Activated CD8-positive, alpha-beta memory T cell treated with anti-CD3 and anti-CD28 coated beads for 48 hours (primary cell): ENCODE data around the gene SLC30A7.
"Not testable (repeated sequence)": the region's sequence is repeated elsewhere in the genome, so short reads cannot be mapped to it uniquely, and the experiment has no call there.

Experiments
- DNase-seq, 3 experiments: peaks; one replicate each; pipeline ENCODE4 v3.0.0-alpha.2; 2020; ENCODE audit warnings: low read depth in 2 of 3, low spot score in 2 of 3

SLC30A7 gene

DNA sequence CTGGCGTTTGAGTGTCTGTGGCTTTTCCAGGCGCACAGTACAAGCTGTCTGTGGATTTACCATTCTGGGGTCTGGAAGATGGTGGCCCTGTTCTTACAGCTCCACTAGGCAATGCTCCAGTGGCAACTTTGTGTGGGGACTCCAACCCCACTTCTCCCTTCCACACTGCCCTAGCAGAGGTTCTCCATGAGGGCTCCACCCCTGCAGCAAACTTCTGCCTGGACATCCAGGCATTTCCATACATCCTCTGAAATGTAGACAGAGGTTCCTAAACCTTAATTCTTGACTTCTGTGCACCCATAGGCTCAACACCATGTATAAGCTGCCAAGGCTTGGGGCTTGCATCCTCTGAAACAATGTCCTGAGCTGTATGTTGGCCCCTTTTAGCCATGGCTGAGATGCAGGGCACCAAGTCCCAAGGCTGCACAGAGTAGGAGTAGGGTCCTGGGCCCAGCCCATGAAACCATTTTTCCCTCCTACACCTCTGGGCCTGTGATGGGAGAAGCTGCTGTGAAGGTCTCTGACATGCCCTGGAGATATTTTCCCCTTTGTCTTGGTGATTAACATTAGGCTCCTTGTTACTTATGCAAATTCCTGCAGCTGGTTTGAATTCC lies 5.9 kb upstream of the SLC30A7 start:
- DNase-seq = not testable (repeated sequence)

DNA sequence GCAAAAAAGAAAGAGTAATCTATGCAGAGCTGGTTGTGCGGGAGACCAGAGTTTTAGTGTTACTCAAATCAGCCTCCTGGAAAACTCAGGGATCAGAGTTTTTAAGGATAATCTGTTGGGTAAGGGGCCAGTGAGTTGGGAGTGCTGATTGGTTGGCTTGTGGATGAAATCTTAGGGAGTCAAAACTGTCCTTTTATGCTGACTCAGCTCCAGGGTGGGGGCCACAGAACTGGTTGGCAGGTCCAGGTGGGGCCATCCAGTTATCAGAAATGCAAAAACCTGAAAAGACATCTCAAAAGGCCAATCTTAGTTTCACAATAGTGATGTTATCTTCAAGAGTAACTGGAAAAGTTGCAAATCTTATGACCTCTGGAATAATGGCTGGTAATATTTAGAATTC lies 4.5 kb upstream of the SLC30A7 start:
- no peak for DNase-seq

DNA sequence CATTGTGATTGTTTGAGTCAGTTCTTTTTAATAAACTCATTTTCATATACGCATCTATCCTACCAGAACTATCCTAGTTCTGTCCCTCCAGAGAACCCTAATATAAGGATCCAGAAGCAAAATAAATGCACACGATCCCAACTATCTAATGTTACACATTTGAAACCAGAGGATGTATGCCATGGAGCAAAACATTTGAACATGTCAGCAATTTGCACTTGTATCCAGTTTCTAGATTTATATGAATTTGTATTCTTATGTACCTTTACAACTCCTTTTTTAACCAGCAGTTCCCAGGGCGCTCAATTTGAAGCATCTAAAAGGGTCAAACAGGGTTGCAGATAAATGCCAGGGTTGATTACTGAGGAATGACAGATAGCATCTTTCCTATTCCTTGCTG lies 3.3 kb upstream of the SLC30A7 start:
- DNase-seq = no peak

DNA sequence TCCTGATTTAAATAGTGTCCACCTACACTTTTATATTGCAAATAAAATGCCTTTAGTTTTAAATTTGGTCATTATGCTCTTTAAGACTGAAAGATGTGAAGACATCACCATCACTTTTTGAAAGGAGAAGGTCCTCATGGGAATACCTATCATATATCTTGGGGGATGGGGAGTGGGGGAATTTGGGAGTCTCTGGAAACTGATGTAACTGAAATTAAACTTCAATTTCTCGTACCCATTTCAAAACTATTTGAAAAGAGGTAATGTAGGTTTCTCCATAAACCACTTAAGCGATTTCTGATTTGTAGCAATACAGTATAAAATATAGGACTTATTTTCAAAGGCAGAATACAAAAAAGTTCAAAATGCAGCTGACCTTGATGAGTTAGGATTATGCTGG lies 2.2 kb upstream of the SLC30A7 start:
- DNase-seq = no peak

DNA sequence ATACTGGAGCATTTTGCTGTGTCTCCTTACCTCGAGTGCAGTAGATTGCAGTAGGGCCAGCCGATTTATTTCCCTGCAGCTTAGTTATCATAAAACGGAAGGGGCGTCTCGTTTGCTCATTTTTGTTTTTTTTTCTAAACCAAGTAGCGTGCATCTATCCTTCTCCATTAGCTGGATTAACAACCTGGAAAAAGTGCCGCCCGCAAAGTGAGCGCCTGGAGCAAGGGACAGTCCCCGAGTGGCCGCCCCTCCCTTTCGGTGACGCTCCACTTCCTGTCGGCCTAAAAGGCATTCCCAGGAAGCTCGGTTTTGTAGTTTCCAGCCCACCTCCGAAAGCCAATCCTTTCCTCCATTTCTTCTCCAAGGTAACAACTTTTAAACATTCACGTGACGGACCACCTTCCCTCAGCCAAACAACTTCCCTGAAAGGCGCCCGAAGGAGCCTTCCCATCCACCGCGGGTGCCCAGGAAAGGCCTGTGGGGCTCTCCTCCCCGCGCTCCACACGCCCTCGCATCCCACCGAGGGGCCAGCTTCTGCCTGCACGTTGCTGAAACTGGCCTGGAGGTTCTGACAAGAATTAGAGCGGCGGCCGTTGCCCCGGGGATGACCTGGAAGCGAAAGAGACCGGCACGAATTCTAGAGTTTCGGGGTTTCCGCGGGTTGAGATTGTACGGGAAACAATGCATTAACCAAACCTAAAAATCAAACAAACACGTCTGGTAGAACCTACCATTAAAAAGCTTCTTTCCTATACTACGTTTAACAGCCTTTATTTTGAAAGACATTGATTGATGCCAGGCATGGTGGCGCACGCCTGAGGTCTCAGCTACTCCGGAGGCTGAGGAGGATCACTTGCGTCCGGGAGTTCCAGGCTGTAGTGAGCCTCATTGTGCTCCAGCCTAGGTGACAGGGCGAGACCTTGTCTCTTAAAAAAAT lies 1.0 kb upstream of the SLC30A7 start, which contains the start of gene EXTL2:
Gene EXTL2, minus strand, starts transcription at position 240 of the 937 bp plus-strand sequence. CDS start 6,085 bp downstream, outside the sequence.
- DNase-seq = peak; percentile 33 to 63 (median 52)

DNA sequence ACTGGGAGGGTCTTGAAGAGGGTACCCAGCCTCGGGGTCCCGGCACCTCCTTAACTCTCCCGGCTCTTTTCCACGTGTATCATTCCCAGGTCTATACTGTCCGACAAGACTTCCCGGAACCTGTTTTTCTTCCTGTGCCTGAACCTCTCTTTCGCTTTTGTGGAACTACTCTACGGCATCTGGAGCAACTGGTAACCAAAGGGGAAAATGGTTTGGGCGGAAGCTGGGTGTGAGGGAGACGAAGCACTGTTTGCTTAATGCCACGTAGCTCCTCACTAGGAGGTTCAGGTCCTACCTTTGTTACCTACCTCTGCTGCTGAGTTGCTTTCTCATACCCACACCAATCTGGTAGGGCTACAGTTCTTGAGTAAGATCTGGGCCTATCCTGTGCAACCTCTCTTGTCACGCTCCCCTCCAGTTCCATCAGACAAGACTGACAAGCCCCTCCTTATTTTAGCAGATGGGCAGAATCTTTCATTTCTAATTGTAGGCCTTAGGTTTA lies 642 bp downstream of the SLC30A7 start:
- peak; percentile 0 to 10 (median 10) for DNase-seq

DNA sequence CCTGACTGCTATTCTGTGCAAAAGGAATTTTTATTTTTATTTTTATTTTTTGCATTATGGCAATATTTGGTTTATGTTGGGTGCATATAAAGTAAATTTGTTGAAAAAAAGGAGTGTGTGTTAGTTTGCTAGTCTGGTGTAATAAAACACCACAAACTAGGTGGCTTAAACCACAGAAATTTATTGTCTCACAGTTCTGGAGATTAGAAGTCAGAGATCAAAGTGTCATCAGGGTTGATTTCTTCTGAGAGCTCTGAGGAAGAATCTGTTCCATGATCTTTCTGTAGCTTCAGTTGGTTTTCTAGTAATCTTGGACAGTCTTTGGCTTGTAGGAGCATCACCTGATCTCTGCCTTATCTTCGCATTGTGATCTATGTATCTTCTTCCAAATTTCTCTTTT lies 6.5 kb downstream of the SLC30A7 start:
- DNase-seq = no peak

DNA sequence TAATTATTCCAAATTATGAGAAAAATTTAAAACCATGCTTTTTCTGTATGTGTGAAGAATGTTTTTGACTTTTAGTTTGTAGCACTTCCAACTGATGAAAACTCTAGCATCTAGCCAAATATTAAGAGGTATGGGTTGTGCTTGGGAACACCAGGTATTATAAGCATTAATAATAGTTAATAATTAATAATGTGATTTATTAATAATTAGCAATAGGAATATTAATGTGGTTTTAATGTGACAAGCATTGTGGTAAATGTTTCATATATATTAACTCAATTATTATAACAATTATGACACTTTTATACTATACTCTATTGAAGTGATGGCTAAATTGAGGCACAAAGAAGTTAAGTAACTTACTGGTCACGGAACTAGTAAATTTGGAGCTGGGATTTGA lies 7.9 kb downstream of the SLC30A7 start:
- DNase-seq = no peak

DNA sequence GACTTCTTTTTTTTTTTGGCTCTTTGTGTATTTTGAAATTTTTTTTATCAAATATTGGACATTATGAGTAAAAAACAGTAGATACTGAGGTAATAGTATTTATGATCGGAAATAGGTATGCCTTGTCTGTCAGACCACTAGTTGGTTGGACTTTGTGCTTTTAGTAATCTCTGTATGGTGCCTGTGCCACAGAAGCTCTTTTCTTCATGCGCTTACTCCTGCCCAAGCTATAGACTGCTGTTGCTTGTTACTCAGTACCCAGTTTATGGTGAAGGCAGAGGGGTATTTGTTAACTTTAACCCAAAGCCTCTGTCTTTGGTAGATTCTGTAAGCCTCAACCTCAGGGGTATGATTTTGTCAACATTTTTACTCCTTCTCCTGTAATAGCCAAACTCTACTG lies 8.6 kb downstream of the SLC30A7 start:
- DNase-seq = no peak

DNA sequence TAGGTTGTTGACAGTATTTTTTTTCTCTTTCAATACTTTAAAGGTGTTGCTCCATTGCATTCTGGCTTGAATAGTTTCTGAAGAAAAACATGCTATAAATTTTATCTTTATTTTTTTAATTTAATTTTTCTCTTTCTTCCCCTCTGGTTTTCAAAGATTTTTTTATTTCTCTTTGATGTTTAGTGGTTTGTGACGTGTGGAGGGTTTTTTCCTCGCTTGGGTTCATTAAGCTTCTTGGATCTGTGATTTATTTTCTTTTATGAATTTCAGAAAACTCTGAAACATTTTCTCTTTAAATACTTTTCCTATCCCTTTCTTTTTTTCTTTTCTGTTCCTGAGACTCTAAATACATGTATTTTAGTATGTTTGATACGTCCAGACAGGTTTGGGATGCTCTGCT lies 9.3 kb downstream of the SLC30A7 start:
- DNase-seq = no peak

DNA sequence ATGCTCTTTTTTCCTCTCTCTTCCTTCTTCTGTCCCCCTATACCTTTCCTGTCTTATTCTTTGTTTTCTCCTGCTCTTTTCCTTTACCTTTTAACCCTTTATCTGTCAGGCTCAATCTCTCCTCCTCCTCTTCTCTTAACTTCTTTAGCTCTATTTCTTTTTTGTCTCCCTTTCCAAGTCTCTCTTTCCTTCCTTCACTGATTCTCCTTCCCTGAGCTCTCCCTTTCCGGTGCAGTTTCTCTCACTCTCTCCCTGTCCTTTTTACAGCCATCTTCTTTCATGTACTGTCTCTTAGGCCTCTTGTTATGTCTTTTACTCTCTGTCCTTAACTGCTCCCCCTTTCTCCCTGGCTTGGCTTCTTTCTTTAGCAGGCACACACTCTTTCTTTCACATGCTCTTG lies 12.0 kb downstream of the SLC30A7 start:
- DNase-seq = no peak

DNA sequence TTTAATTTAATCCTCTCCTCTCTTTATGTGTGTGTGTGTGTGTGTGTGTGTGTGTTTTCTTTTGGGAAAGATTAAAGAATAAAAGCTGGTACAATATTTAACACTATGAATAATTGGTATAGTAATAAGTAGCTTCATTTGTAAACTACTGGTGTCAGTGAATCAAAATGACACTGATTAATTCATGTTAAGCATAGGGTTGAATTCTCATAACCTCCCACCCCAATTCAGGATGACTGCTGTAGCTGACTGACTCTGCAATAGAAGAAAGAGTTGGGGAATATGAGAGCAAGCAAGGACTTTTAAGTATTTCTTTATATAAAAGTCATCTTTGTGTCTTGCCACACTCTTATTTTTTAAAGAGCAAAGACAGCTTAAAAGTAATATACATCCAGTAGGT lies 13.1 kb downstream of the SLC30A7 start:
- no peak for DNase-seq

DNA sequence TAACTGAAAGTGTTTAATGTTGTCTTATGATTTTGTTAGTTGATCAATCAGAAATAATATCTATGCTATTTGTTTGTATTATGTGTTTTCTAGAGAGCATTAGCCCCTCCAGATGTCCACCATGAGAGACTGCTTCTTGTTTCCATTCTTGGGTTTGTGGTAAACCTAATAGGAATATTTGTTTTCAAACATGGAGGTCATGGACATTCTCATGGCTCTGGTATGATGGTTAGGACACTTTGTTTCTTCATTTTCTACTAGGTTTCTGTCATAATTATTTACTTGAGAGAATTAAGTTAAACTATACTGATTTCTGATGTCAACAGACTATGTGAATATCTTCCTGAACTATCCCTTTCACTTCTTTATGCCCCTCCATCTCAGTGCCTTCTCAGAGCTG lies 16.1 kb downstream of the SLC30A7 start:
- DNase-seq = no peak

DNA sequence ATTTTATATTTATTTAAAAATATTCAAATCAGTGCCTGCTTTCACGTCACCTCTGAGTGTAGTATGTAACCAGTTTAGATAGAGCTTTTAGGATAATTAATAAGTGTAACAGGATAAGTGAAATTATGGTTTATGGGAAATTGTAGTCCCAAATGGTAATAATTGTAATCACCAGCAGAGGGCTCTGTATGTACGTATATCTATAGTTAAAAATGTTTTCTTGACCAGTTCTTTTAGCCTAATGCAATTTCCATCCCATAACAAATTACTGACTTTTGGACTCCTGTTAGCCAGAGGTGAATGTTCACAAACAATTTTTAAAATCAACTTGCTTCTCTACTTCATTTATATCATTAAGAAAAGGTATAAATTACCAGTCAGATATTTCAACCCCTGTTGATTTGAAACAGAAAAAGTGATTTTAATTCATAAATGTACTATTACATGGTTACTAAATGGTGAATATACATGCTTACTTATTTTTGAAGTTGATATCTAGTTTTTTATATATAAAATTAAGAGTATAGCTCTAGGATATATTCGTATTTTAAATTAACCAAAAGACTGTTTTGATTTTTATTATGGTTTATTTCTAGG lies 25.3 kb downstream of the SLC30A7 start:
- no peak for DNase-seq

DNA sequence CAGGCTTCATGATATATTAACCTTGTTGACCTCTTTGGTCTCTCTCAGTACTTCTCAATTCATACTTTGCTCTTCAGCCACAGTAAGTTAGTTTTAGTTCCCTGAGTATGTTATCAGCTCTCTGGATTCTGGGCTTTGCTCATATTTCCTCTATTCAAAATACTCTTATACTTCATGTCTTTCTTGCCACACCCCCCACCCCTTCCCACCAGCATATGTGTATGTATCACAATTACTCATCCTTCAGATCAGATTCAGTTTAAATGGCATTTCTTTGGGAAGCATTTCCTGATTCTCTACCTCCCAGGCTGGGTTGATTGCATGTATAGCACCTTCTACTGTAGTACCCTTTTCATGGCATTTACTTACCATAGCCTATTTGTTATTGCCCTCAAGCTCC lies 28.3 kb downstream of the SLC30A7 start:
- no peak for DNase-seq

DNA sequence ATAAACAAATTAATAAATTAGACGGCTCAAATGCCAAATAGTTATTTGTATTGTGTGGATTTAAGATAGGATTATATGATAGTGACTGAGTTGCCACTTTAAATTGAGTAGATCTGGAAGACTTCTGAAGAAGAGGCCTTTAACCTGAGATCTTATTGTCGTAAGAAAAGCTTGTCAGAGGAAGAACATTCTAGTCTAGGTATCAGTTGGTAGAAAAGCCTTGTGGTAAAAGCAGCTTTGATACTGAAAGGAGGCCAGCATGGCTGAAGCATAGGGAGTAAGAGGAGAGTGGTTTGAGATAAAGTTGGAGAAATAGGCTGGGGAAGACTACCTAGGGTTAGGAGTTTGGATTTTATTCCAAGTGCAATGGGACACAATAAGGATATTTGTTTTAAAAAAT lies 29.1 kb downstream of the SLC30A7 start:
- DNase-seq = no peak

DNA sequence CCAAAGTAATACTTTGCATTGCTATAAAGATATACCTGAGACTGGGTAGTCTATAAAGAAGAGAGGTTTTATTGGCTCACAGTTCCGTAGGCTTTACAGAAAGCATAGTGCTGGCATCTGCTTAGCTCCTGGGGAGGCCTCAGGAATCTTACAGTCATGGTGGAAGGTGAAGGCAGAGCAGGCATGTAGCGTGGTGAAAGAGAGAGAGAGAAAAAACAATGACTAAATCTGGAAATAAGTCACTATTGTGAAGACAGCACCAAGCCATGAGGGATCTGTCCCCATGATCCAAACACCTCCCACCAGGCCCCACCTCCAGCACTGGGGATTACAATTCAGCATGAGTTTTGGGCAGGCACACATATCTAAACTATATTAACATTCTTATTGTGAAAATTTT lies 30.4 kb downstream of the SLC30A7 start:
- DNase-seq = no peak

DNA sequence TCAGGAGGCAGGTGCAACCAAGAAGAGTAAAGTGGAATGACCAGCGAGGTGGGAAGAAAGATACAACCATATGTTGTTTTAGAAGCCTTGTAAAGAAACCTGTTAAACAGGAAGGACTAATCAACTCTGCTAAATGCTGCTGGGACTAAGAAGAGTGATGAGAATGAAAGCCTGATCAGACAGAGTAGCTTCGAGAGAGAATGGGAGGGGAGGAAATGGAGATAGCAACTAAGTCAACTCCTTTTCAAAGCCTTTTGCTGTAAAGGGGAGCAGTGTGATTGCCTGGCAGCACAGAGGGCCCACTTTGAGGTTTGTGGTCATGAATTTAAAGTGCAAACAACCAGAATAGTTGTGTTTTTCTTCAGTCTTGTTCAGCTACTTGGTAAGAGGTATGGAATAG lies 31.4 kb downstream of the SLC30A7 start:
- no peak for DNase-seq

DNA sequence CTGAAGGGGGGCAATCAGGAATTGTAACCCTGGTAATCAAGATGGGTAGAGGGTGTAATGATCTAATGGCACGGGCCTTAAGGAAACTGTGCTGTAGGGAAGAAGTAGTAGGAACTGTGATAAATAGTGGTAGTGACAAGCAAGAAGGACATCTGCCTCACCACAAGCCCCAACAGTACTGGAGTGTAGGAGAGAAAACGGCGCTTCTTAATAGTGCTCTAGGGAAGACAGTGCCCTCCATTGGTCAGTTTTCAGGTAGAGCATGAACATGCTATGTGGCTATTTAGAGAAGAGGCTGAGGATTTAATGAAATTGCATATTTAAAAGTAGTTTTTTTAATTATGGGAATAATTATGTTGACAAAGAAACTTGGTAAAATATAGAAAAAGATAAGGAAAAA lies 32.2 kb downstream of the SLC30A7 start:
- no peak for DNase-seq

DNA sequence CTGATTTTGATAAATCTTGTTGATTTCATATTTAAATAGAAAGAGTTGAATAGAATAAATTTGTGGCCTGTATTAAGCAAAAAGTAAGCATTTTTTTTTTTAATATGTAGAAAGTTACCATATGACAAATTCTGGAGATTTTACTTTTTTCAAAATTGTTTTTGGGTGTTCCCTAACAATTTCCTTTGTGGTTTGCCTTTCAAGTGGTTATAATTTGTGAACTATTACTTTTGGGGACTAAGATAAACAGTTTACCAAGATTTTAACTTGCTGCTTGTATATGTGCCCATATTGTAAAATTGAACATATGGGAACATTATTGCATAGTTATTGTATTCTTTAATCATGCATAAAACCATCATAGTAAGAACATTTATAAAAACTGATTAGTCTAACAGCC lies 34.6 kb downstream of the SLC30A7 start:
- no peak for DNase-seq

DNA sequence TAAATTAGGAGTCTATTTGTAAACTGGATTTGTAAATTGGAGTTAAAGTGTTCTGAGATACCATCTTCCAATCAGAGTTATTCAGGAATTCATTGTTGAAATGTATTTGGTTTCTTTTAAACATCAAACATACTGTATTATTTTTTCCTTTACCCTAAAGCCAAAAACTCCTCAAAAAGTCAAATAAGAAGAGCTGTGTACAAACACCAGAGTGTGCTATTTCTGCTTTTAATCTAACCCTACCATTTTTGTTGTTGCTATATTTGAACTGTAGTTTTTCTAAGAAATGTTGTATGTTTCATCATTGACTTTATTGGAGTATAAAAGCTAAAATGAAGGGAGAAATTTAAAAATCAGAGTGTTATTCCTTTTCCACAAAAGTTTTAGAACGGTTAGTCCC lies 35.8 kb downstream of the SLC30A7 start:
- DNase-seq = no peak

DNA sequence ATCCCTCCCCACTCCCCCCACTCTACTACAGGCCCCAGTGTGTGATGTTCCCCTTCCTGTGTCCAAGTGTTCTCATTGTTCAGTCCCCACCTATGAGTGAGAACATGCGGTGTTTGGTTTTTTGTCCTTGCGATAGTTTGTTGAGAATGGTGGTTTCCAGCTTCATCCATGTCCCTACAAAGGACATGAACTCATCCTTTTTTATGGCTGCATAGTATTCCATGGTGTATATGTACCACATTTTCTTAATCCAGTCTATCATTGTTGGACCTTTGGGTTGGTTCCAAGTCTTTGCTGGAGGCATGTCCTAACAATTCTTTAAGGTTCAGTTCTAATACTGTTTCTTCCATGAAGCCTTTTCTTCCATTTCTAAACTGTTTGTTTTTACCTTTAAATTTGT lies 37.7 kb downstream of the SLC30A7 start:
- DNase-seq = not testable (repeated sequence)
